ENCODE measurements around the gene BRPF3.

BRPF3 gene

DNA sequence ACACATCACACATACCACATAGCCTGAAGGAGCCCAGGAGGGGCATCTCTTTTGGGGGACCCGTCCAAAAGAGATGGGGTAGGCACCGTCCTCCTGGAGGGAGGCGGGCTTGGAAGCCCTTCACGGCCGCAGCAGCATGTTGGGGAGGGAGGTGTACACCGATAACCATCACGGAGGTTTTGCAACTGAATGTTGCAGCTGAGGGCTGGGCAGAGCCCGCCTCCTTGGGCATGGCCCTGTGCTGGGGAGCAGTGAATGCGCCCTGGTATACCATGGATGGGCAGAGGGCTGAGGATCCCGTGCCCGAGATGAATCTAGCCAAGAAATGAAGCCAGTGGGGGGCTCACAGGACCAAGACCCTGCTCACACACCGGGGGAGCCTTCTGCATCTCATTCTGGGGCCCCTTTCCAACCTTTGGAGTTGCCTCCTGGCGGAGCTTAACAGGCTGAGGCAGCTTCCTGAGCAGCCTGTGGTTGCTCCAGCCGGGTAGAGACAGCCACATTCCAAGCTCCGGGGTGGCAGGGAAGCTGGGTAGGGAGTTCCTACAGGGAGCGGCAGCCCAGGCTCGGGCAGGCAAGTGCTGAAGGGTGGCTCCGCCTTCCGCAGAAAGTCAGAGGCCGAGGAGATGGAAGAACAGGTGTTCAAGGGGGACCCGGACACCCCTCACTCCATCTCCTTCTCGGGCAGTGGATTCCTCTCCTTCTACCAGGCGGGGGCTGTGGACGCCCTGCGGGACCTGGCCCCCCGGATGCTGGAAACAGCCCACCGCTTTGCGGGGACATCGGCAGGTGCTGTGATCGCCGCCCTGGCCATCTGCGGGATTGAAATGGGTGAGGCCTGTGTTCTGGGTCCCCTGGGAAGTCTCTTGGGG is 73.5 kb downstream of the BRPF3 start, which contains the start of gene PNPLA1:
PNPLA1 (plus strand) TSS at position 227 of the 872 bp plus-strand sequence; CDS start at position 627, 400 bp downstream.
- no peak for DNase-seq (ENCODE audit: low spot score)

DNA sequence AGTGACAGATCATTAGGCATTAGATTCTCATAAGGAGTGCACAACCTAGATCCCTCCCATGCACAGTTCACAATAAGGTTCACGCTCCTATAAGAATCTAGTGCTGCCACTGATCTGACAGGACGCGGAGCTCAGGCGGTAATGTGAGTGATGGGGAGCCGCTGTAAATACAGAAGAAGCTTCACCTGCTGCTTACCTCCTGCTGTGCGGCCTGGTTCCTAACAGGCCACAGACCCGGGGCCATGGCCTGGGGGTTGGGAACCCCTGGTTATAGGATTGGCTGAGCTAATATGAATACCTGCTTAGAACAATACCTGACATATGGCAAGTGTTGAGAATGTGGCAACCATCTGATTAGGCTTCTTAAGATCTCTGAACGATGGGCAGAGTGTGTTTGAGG is 75.7 kb downstream of the BRPF3 start:
- DNase-seq (ENCODE audit: low spot score) = no peak

DNA sequence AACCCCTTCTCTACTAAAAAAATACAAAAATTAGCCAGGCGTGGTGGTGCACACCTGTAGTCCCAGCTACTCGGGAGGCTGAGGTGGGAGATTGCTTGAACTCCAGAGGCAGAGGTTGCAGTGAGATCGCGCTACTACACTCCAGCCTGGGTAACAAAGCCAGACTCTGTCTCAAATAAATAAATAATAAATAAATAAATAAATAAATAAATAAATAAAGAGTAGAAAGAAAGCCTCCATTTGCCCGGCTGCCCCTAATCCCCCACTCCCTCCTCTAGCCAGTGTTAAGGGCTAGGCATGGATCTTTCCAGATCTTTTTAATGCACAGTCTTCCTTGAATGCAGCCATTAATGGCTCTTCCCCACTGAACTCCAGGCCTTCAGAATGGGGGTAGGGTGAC is 76.5 kb downstream of the BRPF3 start:
- DNase-seq (ENCODE audit: low spot score) = no peak

DNA sequence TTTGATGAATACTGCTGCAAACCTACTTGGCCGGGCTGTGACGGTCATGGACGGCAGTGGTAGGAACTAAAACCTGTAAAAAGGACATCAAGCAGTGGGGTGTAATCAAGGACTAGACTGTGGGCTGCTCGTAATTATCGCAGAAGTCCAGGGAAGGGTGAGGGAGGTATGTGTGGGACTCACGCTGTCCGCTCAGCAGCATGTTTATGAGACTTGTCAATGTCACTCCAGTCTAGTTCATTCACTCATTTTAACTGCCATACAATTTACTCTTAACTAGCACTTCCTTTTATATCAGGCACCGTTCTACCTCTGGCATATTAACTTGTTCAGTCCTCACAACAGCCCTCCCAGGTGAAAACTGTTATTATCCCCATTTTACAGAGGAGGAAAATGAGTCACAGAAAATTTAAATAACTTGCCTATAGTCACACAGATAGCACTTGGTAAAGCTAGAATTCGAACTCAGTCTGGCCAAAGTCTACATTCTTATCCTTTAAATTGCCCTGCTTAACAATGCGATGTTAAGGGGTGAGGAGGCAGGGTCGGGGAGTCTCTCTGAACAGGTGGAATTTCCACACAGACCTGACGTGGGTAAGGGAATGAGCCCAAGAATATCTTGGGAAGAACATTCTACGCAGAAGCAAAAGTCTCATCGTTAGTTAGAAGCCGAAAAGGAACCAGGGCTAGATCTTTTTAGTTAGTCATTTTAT is 77.4 kb downstream of the BRPF3 start:
- no peak for DNase-seq (ENCODE audit: low spot score)

DNA sequence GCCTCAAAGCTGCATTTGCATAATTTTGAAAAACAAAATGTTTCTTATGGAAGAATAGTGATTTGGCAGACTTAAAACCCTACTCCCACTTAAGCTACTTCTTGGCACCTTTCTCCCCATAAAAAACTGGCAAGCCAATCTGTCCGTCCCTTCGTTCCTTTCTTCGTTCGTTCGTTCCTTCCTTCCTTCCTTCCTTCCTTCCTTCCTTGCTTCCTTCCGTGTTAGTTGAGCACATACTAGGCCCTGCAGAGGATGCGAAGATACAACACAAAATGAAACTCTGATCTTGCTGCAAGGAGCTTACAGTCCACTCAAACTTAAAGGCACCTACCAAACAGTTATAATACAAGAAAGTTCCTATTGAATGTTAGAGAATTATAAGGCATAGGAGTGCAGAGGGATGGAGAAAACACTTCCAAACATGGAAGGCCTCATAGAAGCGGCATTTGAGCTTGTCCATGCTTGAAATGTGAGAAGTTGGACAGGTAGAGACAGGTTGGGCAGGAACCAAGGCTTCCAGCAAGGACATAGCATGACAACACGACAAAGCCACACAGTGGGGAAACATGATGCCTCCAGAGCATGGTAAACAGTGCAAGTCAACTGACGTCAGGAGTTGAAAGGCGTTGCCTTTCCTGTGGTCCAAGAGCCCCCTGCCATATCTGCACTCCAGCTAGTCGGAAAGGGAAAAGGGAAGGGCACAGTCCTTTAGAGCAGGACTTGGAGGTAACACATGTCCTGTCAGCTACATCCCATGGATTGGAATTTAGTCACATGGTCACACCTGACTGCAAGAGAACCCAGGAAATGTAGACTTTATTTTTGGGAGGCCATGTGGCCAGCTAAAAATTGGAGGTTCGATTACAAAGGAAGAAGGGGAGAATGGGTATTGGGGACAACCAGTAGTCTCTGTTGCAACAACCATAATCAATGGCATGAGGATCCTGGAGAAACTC is 80.3 kb downstream of the BRPF3 start:
- DNase-seq (ENCODE audit: low spot score) = no peak

DNA sequence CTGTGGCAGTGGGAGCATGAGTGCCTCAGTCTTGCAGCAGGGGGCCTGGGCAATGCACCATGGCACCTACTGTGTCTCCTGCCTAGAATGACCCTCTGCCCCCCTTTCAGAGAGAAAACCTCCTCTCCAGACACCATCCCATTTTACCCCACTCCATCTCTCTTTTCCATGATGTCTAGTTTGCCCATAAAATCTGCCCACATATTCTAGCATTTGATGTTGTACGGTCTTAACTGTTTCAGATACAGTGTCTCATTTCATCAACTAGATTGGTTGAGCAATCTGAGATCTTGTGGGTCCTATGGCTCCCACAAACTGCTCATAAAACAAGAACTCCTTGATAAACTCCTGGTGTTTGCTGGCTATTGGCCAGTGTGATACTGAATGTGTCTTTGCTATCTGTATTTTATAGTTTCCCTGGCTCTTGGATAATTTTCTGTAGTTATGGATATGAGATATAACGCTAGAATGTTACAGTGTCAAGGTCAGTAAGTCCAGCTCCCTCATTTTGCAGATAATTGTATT is 81.5 kb downstream of the BRPF3 start:
- no peak for DNase-seq (ENCODE audit: low spot score)

DNA sequence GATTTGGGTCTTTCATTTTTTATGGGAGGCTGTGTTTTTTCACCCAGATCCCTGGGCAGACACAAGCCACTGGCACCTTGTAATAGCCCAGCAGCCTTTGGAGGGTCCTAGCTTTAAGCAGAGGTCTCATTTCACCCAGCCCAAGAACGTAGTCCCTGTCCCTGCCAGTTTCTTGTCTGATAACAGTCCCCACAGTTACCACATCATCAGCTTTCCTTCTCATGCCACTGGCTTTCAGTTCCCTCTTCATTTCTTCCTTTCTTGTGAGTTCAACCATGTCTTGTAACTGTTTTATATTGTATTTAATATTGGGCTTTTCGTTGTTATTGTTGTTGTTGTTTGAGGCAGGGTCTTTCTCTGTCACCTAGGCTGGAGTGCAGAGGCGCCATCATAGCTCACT is 83.9 kb downstream of the BRPF3 start:
- DNase-seq (ENCODE audit: low spot score) = no peak

DNA sequence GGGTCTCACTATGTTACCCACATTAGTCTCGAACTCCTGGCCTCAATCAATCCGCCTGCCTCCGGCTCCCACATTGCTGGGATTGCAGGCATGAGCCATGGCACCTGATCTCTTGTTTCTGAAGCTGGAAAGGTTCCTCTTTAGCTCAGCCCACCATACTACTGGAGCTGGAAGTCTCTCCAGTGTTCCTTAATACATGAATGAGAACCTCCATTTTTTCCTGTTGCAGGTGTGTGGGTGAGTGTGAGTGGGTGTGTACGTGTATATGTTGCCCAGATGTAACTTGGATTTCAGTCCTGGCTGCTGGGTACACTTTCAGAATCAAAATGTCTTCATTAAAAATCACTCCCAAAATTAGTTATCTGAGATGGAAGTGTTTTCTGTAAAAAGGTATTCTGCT is 84.4 kb downstream of the BRPF3 start:
- no peak for DNase-seq (ENCODE audit: low spot score)
